Measurements from ENCODE around the gene KANK3.

The KANK3 gene

GRCh38 chr19:8340341-8341096 is 2.5 kb downstream of the KANK3 start:
- Histone ChIP-seq H3K4me3 (ENCODE audit: low read length) (no peak overlapping the region), H3K36me3 (replicated peaks; ENCODE audit: insufficient read depth, low read length) (no peaks in the 10 kb centered on the region), H4K20me1 (ENCODE audit: insufficient read depth, low read length) (no peaks in the 10 kb centered on the region), H3K79me2 (ENCODE audit: low read length) (no peaks in the 10 kb centered on the region), H3K4me2 (ENCODE audit: low read depth, low read length) (no peak overlapping the region), H3K9me3 (replicated peaks; ENCODE audit: insufficient read depth, low read length) (no peaks in the 10 kb centered on the region), H3K9ac (ENCODE audit: low read length) (no peak overlapping the region), H2AFZ (ENCODE audit: low read length) (no peak overlapping the region), H3K27ac (ENCODE audit: low read length) (no peak overlapping the region), H3K27me3 (replicated peaks; ENCODE audit: insufficient read depth, low read length) (peaks cover 86% of the 10 kb centered on the region), H3F3A (ENCODE audit: insufficient read depth, low read length) (no peaks in the 10 kb centered on the region; the same call in 1 of the 2 replicates), H3K9me2 (replicated peaks; ENCODE audit: insufficient read depth, low read length) (no peaks in the 10 kb centered on the region), H3K4me1 (ENCODE audit: low read length) (no peaks in the 10 kb centered on the region)
- TF ChIP-seq, protein P1, sequence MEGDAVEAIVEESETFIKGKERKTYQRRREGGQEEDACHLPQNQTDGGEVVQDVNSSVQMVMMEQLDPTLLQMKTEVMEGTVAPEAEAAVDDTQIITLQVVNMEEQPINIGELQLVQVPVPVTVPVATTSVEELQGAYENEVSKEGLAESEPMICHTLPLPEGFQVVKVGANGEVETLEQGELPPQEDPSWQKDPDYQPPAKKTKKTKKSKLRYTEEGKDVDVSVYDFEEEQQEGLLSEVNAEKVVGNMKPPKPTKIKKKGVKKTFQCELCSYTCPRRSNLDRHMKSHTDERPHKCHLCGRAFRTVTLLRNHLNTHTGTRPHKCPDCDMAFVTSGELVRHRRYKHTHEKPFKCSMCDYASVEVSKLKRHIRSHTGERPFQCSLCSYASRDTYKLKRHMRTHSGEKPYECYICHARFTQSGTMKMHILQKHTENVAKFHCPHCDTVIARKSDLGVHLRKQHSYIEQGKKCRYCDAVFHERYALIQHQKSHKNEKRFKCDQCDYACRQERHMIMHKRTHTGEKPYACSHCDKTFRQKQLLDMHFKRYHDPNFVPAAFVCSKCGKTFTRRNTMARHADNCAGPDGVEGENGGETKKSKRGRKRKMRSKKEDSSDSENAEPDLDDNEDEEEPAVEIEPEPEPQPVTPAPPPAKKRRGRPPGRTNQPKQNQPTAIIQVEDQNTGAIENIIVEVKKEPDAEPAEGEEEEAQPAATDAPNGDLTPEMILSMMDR (IDR thresholded peaks at IDR 0.05; ENCODE audit: low read length) = peak; percentile 16
- no peak for TF ChIP-seq EZH2 (optimal IDR thresholded peaks at IDR 0.05; ENCODE audit: low read depth, low read length)
- DNase-seq = no peak

- Histone ChIP-seq H3K36me3 (replicated peaks; ENCODE audit: insufficient read depth, low read length) (no peaks in the 10 kb centered on the region), H3K27me3 (replicated peaks; ENCODE audit: insufficient read depth, low read length) (peaks cover 81% of the 10 kb centered on the region), H3K4me2 (ENCODE audit: low read depth, low read length) (no peak overlapping the region), H3K4me1 (ENCODE audit: low read length) (no peaks in the 10 kb centered on the region), H3K9me2 (replicated peaks; ENCODE audit: insufficient read depth, low read length) (no peaks in the 10 kb centered on the region), H2AFZ (ENCODE audit: low read length) (no peak overlapping the region), H3K9ac (ENCODE audit: low read length) (no peak overlapping the region), H4K20me1 (ENCODE audit: insufficient read depth, low read length) (no peaks in the 10 kb centered on the region; the same call in 1 of the 2 replicates), H3K4me3 (ENCODE audit: low read length) (no peak overlapping the region), H3K27ac (ENCODE audit: low read length) (no peak overlapping the region), H3F3A (ENCODE audit: insufficient read depth, low read length) (no peaks in the 10 kb centered on the region; the same call in 1 of the 2 replicates), H3K9me3 (replicated peaks; ENCODE audit: insufficient read depth, low read length) (no peaks in the 10 kb centered on the region), H3K79me2 (ENCODE audit: low read length) (no peaks in the 10 kb centered on the region)
- TF ChIP-seq, protein P1 (IDR thresholded peaks at IDR 0.05; ENCODE audit: low read length) = no peak
- no peak for TF ChIP-seq EZH2 (optimal IDR thresholded peaks at IDR 0.05; ENCODE audit: low read depth, low read length)
- TF ChIP-seq EZH2phosphoT487 (IDR thresholded peaks at IDR 0.05; ENCODE audit: low read length) = no peak
- DNase-seq = no peak
Observed at GRCh38 chr19:8338835-8339234, 4.2 kb downstream of the KANK3 start.

DNA sequence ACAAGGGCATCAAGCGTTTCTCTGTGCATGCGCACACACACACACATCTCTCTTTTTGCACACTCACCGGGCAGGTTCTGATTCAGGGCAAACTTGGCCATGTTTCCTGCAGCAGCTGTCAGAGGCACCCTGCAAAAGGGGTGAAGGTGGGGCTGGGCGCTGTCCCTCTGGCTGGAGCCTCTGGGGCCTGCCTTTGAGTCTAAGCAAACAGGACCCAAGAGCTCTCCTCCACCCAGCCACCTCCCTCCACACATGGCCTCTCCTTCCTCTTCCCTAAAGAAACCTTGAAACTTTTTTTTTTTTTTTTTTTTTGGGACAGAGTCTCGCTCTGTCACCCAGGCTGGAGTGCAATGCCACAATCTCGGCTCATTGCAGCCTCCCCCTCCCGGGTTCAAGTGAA is 5.3 kb downstream of the KANK3 start:
- TF ChIP-seq EZH2 (optimal IDR thresholded peaks at IDR 0.05; ENCODE audit: low read depth, low read length) (no peak), EZH2phosphoT487 (IDR thresholded peaks at IDR 0.05; ENCODE audit: low read length) (no peak)
- no peak overlapping the region for H3K27ac ChIP-seq (ENCODE audit: low read length)

DNA sequence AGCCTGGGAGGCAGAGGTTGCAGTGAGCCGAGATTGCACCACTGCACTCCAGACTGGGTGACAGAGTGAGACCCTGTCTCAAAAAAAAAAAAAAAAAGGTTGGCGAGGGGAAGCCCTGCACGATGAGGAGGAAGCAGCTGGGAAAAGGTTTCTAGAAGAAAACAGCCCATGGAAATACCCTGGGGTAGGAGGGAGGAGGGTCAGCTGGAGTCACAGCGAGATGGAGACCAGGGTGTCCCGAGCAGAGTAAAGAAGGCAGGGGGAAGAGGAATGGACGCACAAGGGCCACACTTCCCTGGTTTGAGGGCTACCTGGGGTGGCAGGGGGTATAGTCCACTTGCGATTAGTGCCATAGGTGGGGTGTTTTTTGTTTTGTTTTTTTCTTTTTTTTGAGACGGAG is 6.4 kb downstream of the KANK3 start:
- no peaks in the 10 kb centered on the region for H3K9me3 ChIP-seq (replicated peaks; ENCODE audit: insufficient read depth, low read length)
- no peaks in the 10 kb centered on the region for H3K36me3 ChIP-seq (replicated peaks; ENCODE audit: insufficient read depth, low read length)
- H4K20me1 ChIP-seq (ENCODE audit: insufficient read depth, low read length) = no peaks in the 10 kb centered on the region; the same call in 1 of the 2 replicates
- no peaks in the 10 kb centered on the region for H3K79me2 ChIP-seq (ENCODE audit: low read length)
- no peak overlapping the region for H3K9ac ChIP-seq (ENCODE audit: low read length)
- H3F3A ChIP-seq (ENCODE audit: insufficient read depth, low read length) = no peaks in the 10 kb centered on the region; the same call in 1 of the 2 replicates
- no peak overlapping the region for H2AFZ ChIP-seq (ENCODE audit: low read length)
- H3K9me2 ChIP-seq (replicated peaks; ENCODE audit: insufficient read depth, low read length) = no peaks in the 10 kb centered on the region
- no peak overlapping the region for H3K27ac ChIP-seq (ENCODE audit: low read length)
- H3K4me3 ChIP-seq (ENCODE audit: low read length) = no peak overlapping the region
- no peak for DNase-seq
- H3K27me3 ChIP-seq (replicated peaks; ENCODE audit: insufficient read depth, low read length) = peaks cover 79% of the 10 kb centered on the region
- H3K4me2 ChIP-seq (ENCODE audit: low read depth, low read length) = no peak overlapping the region
- TF ChIP-seq, protein P1 (IDR thresholded peaks at IDR 0.05; ENCODE audit: low read length) = no peak
- TF ChIP-seq EZH2phosphoT487 (IDR thresholded peaks at IDR 0.05; ENCODE audit: low read length) (no peak), EZH2 (optimal IDR thresholded peaks at IDR 0.05; ENCODE audit: low read depth, low read length) (no peak)
- H3K4me1 ChIP-seq (ENCODE audit: low read length) = no peaks in the 10 kb centered on the region

More for the DNA sequence above, 5.3 kb downstream of the KANK3 start:
- no peak overlapping the region for H2AFZ ChIP-seq (ENCODE audit: low read length)
- H3K9me2 ChIP-seq (replicated peaks; ENCODE audit: insufficient read depth, low read length) = no peaks in the 10 kb centered on the region
- peaks cover 86% of the 10 kb centered on the region for H3K27me3 ChIP-seq (replicated peaks; ENCODE audit: insufficient read depth, low read length)
- H3K4me1 ChIP-seq (ENCODE audit: low read length) = no peaks in the 10 kb centered on the region
- no peak for DNase-seq
- H3K4me2 ChIP-seq (ENCODE audit: low read depth, low read length) = no peak overlapping the region
- H3F3A ChIP-seq (ENCODE audit: insufficient read depth, low read length) = no peaks in the 10 kb centered on the region; the same call in 1 of the 2 replicates
- no peaks in the 10 kb centered on the region; the same call in 1 of the 2 replicates for H4K20me1 ChIP-seq (ENCODE audit: insufficient read depth, low read length)
- H3K36me3 ChIP-seq (replicated peaks; ENCODE audit: insufficient read depth, low read length) = no peaks in the 10 kb centered on the region
- no peaks in the 10 kb centered on the region for H3K9me3 ChIP-seq (replicated peaks; ENCODE audit: insufficient read depth, low read length)
- no peaks in the 10 kb centered on the region for H3K79me2 ChIP-seq (ENCODE audit: low read length)
- H3K9ac ChIP-seq (ENCODE audit: low read length) = no peak overlapping the region
- no peak overlapping the region for H3K4me3 ChIP-seq (ENCODE audit: low read length)

All from MM.1S (cell line).